ENCODE data around the gene ASTN2. TPM values are rescaled to one million over a fixed set of nuclear protein-coding genes. Genes with fewer than 3 reads are reported as not detected.
A peak's percentile ranks its signal among the peaks of the same experiment; 100 is the strongest.

Gene ASTN2
- total RNA-seq, 1 experiment from 2014 or later: 8.0 TPM

DNA sequence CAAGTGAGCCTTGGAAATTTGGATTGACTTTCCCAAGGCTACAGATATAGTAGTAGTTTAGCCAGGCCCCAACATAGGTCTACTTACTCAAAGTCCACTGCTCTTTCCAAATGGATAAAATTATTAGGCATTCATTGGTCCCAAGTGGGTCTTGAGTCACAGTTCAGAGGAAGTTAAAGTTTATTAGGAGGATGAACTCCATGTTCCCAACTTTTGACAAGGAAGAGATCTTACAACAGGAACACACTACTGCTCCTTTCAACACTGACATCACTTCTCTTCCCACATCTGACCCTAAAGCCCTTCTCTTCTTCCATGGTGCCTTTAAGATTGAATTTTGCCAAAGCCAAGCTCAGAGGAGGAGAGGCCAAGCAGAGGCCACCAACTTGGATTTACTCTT, 962.2 kb downstream of the ASTN2 start:
- H3K9me3 ChIP-seq: peaks cover 6% of the 10 kb centered on the region
- DNase-seq: no peak

DNA sequence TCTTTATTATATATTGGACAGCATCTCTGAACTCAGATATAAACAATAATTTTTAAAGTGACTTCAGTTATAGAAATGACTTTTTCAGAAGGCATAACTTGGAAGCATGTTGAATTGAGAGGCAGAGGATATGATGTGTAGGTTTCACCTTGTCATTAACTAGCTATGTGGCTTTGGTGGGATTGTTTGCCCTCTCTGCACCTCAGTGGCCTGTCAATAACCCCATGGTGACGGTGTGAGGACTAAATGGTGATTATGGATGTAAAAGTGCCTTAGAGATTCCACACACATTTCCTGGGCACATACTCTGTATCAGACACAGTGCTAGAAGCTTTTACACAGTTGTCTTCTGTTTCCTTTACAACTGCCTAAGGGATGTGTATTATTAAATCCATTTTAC, 962.6 kb downstream of the ASTN2 start:
- no peak for DNase-seq
- peaks cover 6% of the 10 kb centered on the region for H3K9me3 ChIP-seq
- H3K27me3 ChIP-seq: no peaks in the 10 kb centered on the region
- H3K36me3 ChIP-seq: no peaks in the 10 kb centered on the region
- H3K4me3 ChIP-seq: no peak overlapping the region

More for the DNA sequence above, 962.2 kb downstream of the ASTN2 start:
- Histone ChIP-seq H3K36me3 (no peaks in the 10 kb centered on the region), H3K27me3 (no peaks in the 10 kb centered on the region), H3K4me3 (no peak overlapping the region)

DNA sequence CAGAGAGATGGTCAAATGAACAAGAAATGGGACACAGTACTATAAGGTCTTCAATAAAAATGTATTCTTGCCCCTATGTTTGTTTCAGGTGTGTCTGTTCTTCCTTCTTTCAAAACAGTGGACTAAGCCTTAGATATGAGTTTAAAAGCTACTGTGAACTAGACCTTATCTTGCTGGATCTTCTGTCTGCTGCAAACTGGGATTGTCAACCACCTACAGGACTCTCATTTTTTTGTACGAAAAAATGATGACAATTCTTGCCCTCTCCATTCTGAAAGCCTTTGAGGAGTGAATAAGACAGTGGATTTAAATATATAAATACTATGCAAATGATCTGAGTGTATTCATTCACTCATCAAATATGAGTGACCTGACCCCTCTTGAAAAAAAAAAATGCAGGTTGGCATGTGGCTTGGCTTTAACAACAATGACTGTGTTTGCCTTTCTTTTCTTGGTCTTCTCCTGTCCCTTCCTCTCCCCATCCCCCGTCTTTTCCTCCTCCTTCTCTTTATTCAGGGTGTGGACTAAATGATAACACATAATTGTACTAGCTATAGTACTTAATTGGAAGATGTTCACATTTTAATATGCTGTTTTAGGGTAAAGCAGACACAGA, 963.2 kb downstream of the ASTN2 start:
- Histone ChIP-seq H3K36me3 (no peaks in the 10 kb centered on the region), H3K27me3 (no peaks in the 10 kb centered on the region), H3K4me3 (no peak overlapping the region), H3K9me3 (peaks cover under 1% of the 10 kb centered on the region; the same call in 1 of the 2 replicates)
- no peak for DNase-seq

DNA sequence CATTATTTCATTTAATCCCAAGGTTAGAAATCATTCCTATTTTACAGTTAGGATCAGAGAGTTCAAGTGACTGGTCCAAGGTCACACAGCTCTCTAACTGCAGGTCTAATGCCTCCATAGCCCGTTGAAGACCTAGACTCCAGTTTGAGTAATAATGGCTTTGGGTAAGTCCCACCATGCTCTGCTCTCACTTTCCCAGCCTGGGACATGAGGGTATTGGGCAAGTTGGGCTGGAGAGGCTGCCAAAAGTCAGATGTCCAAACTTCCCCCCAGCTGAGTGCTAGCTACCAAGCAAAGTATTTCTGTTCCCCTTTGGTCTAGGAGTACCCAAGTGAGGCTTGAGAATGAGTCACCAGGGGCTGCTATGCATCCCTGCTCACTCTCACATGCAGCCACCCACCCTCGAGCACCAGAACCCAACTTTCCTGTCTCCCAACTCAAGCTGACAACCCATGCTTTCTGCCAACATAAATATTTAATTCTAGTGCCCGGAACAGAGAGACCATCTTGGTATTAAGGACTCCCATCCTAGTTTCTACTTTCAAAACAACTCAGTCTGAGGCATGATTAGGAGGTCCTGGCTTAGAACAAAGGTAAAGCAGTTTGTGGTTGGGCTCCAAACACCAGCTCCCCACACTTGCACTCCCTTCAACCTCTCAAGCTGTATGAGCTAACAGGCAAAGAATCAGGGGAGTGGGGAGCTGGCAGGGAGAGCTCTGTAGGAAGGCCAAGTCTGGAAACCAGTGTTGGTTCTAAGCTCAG, 964.3 kb downstream of the ASTN2 start:
- no peaks in the 10 kb centered on the region for H3K9me3 ChIP-seq
- no peaks in the 10 kb centered on the region for H3K27me3 ChIP-seq
- DNase-seq: peak; percentile 49
- no peak overlapping the region for H3K4me3 ChIP-seq
- H3K36me3 ChIP-seq: no peaks in the 10 kb centered on the region

DNA sequence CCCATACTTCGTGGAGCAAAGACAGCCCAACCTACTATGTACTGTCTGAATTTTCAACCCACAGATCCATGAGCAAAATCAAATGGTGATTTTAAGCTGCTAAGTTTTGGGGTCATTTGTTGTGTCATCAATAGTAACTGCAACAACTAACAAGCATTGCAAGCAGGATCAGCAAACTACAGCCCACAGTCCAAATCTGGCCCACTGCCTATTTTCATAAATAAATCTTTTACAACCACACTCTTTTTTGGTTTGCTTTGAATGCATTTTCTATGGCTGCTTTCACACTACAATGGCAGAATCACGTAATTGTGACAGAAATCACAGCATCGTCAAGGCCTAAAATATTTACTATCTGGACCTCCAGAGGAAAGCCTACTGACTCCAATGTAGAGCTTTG, 964.9 kb downstream of the ASTN2 start:
- H3K36me3 ChIP-seq: no peaks in the 10 kb centered on the region
- H3K9me3 ChIP-seq: no peaks in the 10 kb centered on the region
- no peak overlapping the region for H3K4me3 ChIP-seq
- no peaks in the 10 kb centered on the region for H3K27me3 ChIP-seq
- no peak for DNase-seq

DNA sequence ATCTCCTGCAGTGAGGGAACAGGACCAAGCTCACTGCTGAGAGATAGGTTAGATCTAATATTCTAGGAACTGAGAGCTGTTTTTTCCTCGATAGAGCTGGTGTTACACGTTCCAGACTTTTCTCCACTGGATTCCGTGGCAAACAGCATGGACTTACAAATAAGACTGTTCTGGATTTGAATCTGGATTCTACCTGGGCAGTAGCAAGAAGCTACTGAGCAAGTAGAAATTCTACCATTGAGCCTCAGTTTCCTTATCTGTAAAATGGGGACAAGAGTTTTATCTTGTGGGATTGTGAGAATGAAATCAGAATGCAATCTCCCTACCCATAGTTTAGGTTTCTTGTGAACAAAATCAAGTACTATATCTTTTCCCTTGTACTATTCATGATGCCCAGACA, 966.4 kb downstream of the ASTN2 start:
- Histone ChIP-seq H3K4me3 (no peak overlapping the region), H3K27me3 (no peaks in the 10 kb centered on the region), H3K9me3 (no peaks in the 10 kb centered on the region), H3K36me3 (no peaks in the 10 kb centered on the region)
- DNase-seq: no peak

DNA sequence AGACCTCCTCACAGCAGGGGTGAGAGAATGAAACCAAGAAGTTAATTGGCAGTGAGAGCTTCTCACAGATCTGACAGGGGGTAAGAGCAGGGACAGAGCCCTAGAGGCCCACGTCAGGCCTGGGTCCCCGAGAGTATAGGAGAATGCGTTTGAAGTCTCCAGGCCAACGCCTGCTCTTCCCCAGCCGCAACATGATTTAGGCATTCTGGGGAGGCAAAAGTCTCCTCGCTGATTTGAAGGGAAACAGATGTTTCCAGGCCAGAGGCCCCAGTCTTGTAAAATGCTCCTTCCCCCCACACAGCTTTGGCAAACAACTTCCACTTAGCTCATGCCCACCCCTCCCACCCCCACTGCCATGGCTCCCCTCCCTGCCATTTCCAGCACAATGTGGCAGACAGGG, 966.9 kb downstream of the ASTN2 start:
- no peaks in the 10 kb centered on the region for H3K9me3 ChIP-seq
- H3K27me3 ChIP-seq: no peaks in the 10 kb centered on the region
- DNase-seq: no peak
- H3K36me3 ChIP-seq: no peaks in the 10 kb centered on the region
- no peak overlapping the region for H3K4me3 ChIP-seq

DNA sequence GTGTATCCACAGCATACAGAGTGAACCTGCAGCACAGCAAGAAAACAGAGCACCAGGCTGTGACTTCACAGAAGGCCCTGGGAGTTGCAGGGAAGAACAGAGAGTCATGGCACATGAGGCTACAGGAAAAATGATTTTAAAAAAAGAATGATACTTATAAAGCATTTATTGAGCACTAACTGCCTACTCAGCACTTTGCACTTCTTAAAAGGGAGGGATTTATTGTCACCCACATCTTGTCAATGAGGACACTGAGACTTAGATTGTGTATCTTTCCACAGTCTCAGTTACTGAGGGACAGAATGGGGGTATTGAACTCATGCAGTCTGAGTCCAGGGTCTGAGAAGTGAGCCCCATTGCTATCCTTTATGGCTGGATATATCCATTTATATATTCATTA, 972.3 kb downstream of the ASTN2 start:
- Histone ChIP-seq H3K36me3 (no peaks in the 10 kb centered on the region), H3K4me3 (no peak overlapping the region), H3K9me3 (no peaks in the 10 kb centered on the region)

DNA sequence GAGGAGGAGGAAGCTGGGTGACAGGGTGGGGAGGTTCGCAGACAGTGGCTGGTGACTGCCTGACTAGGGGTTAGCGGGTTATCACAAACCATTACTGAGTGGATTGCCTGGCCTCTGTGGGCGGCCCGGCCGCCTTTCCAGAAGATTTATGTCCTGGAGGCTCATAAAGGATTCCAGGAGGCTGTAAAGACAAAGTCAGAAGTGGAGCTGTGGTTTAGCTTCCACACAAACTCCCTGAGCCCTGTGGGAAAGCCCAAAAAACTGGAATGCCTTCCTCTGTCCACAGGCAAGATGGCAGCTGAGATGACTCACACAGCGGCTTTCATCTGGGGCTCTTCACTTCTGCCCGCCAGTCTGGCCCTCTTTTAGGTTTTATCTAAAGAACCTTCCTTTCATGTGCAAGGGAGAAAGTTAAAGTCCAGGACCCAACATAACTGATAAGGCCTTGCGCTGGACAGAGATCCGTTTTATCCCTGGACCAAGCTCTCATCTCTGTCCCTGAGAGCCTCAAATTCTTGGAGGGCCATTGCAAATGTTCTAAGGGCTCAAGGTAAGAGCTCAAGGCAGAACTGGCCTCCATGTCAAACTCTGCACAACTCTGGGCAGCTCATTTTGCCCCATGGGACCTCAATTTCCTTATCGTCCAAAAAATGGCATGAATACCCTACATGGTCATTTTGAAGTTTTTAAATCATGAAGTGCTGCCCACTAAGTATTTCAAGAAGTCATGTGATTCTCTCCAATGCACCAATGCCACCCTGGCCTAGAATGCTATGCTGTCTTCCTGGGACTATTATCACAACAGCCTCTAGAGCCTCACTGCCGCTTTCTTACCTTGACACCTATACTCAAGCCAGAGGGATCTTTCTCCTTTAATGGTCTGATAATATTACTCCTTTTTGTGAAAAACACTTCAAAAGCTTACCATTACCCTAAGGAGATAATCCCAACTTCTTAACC, 977.2 kb downstream of the ASTN2 start:
- Histone ChIP-seq H3K9me3 (no peaks in the 10 kb centered on the region), H3K27me3 (no peaks in the 10 kb centered on the region), H3K36me3 (no peaks in the 10 kb centered on the region), H3K4me3 (no peak overlapping the region)
- DNase-seq: no peak

More for the DNA sequence above, 972.3 kb downstream of the ASTN2 start:
- no peak for DNase-seq
- H3K27me3 ChIP-seq: no peaks in the 10 kb centered on the region

DNA sequence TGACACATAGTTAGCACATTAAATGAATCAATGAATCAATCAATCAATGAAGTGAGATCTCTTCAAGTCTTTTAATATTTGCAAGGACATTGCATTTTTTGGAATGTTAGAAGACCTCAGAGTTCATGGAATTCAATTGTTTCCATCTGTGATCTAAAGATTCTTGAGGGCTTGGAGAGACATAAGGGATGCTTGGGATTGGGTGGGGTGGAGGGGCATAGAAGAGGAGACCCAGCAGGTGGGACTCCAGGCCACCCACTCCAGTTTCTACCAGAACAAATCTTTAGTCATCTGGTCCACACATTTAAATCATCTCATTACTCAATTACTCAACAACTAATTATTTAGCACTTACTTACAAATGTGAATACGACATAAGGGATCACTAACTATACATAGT, 978.7 kb downstream of the ASTN2 start:
- DNase-seq: no peak
- Histone ChIP-seq H3K36me3 (no peaks in the 10 kb centered on the region), H3K9me3 (no peaks in the 10 kb centered on the region), H3K27me3 (no peaks in the 10 kb centered on the region), H3K4me3 (no peak overlapping the region)

DNA sequence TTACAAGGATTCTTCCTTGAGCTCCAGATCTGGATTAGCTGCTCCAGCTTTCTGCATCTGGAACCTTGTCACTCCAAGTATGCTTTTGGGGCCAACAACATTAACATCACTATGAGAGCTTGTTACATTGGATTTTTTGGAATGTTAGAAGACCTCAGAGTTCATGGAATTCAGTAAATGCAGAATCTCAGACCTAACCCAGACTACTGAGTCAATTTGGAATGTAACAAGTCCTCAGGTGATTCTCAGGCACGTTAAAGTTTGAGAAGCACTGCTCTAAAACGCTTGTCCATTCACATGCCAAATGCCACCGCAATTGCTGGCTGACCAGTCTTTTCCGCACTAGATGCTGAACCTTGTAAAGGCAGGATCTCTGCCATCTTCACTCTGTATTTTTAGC, 979.2 kb downstream of the ASTN2 start:
- H3K9me3 ChIP-seq: no peaks in the 10 kb centered on the region
- H3K27me3 ChIP-seq: no peaks in the 10 kb centered on the region
- no peak overlapping the region for H3K4me3 ChIP-seq
- no peaks in the 10 kb centered on the region for H3K36me3 ChIP-seq
- no peak for DNase-seq

DNA sequence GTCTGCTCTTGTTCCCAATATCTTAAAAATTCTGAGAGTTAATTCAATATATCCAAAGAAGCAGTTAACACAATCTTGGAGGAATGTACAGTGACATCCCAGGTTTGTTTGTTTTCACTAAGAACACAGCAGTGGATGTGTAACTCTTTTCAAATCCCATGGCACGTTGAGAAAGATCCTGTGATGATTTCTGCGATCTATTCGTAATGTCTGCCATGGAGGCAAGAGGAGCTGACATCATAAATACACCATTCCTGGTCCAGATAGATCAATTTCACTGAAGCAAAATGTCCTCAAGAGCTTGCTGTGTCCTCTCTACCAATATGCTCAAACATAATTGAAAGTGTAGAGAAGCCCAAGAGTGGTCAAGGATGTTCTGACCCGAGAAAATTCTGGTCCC, 980.5 kb downstream of the ASTN2 start:
- Histone ChIP-seq H3K36me3 (no peaks in the 10 kb centered on the region), H3K4me3 (no peak overlapping the region), H3K9me3 (no peaks in the 10 kb centered on the region), H3K27me3 (no peaks in the 10 kb centered on the region)
- no peak for DNase-seq

DNA sequence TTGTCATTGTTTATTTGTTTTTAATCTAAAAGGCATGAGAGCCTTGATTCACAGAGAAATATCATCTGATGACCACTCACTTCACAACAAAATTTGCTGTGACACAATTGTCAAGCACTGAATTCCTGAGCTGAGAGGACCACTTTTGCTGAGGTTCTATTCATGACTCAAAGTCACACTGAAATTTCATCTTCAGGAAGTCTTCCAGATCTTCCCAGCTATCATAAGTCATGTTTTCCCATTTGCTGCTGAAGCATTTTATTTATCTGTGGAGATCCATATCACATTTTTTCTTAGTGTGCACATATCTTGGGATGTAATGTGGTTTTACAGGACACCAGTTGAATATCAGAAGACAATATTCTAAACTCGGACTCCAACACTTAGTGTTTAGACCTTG, 982.8 kb downstream of the ASTN2 start:
- no peak for DNase-seq
- Histone ChIP-seq H3K4me3 (no peak overlapping the region), H3K36me3 (no peaks in the 10 kb centered on the region), H3K27me3 (no peaks in the 10 kb centered on the region), H3K9me3 (no peaks in the 10 kb centered on the region)

DNA sequence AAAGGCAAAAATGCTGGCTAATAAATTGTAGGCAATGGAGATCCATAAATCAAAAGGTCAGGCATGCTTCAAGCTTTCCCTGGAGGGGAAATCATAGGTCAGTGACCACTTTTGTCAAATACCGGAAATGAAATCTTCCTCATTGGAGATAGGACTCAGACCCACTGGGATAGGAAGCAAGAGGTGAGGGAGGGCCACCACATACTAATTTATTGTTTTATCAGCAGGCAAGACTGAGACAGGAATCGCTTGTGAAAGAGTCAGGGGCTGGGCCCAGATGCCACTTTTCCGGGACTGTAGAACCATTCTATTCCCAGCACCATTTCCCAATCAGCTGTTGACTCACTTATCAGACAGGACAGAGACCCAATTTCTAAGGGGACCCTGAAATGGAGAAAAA, 984.0 kb downstream of the ASTN2 start:
- DNase-seq: no peak
- H3K4me3 ChIP-seq: no peak overlapping the region

DNA sequence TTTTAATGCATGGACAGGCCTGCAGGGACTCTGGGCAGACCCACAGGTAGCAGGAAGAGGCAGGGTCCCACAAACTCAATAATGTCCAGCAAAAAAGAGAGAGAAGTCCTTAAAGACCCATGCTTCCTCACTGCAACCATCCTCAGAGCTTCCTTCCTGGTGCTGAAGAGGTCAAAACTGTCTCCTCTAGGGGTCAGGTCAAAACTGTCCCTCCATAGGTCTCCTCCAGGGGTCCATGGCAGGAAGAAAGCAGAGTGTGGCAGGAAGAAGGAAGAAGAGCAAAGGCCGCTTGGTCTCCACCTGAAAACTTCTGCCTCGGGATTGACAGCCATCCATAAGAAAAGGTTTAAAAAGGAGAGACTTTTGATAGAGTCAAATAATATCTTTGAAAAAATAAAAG, 989.6 kb downstream of the ASTN2 start:
- DNase-seq: no peak
- H3K36me3 ChIP-seq: no peaks in the 10 kb centered on the region
- no peaks in the 10 kb centered on the region for H3K9me3 ChIP-seq
- H3K27me3 ChIP-seq: no peaks in the 10 kb centered on the region
- H3K4me3 ChIP-seq: no peak overlapping the region

More for the DNA sequence above, 984.0 kb downstream of the ASTN2 start:
- Histone ChIP-seq H3K36me3 (no peaks in the 10 kb centered on the region), H3K27me3 (no peaks in the 10 kb centered on the region), H3K9me3 (no peaks in the 10 kb centered on the region)

DNA sequence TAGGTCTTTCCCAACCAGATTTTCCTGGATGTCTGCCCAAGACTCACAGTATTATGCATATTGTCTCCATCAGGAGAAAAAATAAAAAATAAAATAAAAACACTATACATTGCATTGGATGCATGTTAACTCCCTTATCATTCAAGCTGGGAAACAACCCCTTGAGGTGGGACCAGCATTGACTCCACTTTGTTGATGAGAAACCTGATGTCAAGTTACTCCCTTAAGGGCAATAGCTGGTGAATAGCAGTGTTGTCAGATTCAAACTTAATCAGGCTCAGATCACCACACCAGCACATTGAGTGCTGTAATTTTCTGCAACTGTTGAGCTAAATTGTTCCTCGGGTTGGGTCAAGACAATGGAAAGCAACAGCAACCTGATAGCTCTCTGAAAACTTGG, 991.7 kb downstream of the ASTN2 start:
- H3K27me3 ChIP-seq: no peaks in the 10 kb centered on the region
- H3K9me3 ChIP-seq: no peaks in the 10 kb centered on the region
- no peaks in the 10 kb centered on the region for H3K36me3 ChIP-seq
- no peak overlapping the region for H3K4me3 ChIP-seq
- no peak for DNase-seq
